ENCODE data around the gene GCSH. TPM values are rescaled to one million over a fixed set of nuclear protein-coding genes. Genes with fewer than 3 reads are reported as not detected.

GCSH gene
- total and polyA plus RNA-seq, 2 of the 13 experiments (the other 11 are each of a cell fraction or from before 2014, with no cell fraction given): 35.9 to 103 TPM

DNA sequence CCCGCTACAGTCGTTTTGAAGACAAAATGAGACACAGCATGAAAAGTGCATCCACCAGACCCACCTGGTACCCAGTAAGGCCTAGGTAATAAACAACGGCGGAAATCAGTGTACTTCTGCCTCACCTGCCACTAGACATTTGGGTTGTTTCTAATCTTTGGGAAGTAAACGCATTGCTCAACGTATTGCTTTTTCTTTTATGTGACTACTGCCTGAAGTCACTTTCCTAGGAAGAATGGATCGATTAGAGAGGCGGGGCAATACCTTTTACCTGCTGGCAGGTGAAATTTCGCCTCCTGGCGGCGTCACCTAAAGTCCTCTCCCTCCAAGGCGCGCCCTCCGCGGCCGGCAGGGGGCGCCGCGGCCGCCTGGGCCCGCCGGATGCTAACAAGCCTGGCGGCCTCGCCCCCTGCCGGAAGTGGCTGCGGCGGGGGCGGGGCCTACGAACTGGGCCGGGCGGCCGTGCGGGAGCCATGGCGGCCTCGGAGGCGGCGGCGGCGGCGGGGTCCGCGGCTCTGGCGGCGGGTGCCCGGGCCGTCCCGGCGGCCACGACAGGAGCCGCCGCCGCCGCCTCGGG, 60.7 kb downstream of the GCSH start, which contains the start of gene ATMIN (continued):
- TF ChIP-seq HNF4A (CRISPR knock-in tag; IDR thresholded peaks at IDR 0.05) (no peak), NFKB2 (CRISPR knock-in tag; IDR thresholded peaks at IDR 0.05; ENCODE audit: borderline replicate concordance) (no peak), RXRB (CRISPR knock-in tag; IDR thresholded peaks at IDR 0.05; ENCODE audit: borderline replicate concordance) (peak; percentile 43; the same call in 1 of the 2 replicates), GTF3A (CRISPR knock-in tag; conservative IDR thresholded peaks at IDR 0.05) (no peak), ZNF549 (CRISPR knock-in tag; IDR thresholded peaks at IDR 0.05) (no peak), ZNF441 (CRISPR knock-in tag; IDR thresholded peaks at IDR 0.05; ENCODE audit: borderline replicate concordance) (no peak), RELA (CRISPR knock-in tag; IDR thresholded peaks at IDR 0.05) (no peak), IRF2 (CRISPR knock-in tag; IDR thresholded peaks at IDR 0.05) (peak; percentile 62; the same call in 1 of the 2 replicates), MEIS2 (CRISPR knock-in tag; IDR thresholded peaks at IDR 0.05) (no peak)
- TF ChIP-seq, protein P1, sequence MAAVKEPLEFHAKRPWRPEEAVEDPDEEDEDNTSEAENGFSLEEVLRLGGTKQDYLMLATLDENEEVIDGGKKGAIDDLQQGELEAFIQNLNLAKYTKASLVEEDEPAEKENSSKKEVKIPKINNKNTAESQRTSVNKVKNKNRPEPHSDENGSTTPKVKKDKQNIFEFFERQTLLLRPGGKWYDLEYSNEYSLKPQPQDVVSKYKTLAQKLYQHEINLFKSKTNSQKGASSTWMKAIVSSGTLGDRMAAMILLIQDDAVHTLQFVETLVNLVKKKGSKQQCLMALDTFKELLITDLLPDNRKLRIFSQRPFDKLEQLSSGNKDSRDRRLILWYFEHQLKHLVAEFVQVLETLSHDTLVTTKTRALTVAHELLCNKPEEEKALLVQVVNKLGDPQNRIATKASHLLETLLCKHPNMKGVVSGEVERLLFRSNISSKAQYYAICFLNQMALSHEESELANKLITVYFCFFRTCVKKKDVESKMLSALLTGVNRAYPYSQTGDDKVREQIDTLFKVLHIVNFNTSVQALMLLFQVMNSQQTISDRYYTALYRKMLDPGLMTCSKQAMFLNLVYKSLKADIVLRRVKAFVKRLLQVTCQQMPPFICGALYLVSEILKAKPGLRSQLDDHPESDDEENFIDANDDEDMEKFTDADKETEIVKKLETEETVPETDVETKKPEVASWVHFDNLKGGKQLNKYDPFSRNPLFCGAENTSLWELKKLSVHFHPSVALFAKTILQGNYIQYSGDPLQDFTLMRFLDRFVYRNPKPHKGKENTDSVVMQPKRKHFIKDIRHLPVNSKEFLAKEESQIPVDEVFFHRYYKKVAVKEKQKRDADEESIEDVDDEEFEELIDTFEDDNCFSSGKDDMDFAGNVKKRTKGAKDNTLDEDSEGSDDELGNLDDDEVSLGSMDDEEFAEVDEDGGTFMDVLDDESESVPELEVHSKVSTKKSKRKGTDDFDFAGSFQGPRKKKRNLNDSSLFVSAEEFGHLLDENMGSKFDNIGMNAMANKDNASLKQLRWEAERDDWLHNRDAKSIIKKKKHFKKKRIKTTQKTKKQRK (IDR thresholded peaks at IDR 0.05; ENCODE audit: low read length): peak; percentile 15; the same call in 1 of the 2 replicates
- TF ChIP-seq, protein P2, sequence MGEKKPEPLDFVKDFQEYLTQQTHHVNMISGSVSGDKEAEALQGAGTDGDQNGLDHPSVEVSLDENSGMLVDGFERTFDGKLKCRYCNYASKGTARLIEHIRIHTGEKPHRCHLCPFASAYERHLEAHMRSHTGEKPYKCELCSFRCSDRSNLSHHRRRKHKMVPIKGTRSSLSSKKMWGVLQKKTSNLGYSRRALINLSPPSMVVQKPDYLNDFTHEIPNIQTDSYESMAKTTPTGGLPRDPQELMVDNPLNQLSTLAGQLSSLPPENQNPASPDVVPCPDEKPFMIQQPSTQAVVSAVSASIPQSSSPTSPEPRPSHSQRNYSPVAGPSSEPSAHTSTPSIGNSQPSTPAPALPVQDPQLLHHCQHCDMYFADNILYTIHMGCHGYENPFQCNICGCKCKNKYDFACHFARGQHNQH (CRISPR knock-in tag; IDR thresholded peaks at IDR 0.05): no peak
- TF ChIP-seq, protein P3, sequence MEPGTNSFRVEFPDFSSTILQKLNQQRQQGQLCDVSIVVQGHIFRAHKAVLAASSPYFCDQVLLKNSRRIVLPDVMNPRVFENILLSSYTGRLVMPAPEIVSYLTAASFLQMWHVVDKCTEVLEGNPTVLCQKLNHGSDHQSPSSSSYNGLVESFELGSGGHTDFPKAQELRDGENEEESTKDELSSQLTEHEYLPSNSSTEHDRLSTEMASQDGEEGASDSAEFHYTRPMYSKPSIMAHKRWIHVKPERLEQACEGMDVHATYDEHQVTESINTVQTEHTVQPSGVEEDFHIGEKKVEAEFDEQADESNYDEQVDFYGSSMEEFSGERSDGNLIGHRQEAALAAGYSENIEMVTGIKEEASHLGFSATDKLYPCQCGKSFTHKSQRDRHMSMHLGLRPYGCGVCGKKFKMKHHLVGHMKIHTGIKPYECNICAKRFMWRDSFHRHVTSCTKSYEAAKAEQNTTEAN (CRISPR knock-in tag; conservative IDR thresholded peaks at IDR 0.05): no peak
- TF ChIP-seq, protein P4, sequence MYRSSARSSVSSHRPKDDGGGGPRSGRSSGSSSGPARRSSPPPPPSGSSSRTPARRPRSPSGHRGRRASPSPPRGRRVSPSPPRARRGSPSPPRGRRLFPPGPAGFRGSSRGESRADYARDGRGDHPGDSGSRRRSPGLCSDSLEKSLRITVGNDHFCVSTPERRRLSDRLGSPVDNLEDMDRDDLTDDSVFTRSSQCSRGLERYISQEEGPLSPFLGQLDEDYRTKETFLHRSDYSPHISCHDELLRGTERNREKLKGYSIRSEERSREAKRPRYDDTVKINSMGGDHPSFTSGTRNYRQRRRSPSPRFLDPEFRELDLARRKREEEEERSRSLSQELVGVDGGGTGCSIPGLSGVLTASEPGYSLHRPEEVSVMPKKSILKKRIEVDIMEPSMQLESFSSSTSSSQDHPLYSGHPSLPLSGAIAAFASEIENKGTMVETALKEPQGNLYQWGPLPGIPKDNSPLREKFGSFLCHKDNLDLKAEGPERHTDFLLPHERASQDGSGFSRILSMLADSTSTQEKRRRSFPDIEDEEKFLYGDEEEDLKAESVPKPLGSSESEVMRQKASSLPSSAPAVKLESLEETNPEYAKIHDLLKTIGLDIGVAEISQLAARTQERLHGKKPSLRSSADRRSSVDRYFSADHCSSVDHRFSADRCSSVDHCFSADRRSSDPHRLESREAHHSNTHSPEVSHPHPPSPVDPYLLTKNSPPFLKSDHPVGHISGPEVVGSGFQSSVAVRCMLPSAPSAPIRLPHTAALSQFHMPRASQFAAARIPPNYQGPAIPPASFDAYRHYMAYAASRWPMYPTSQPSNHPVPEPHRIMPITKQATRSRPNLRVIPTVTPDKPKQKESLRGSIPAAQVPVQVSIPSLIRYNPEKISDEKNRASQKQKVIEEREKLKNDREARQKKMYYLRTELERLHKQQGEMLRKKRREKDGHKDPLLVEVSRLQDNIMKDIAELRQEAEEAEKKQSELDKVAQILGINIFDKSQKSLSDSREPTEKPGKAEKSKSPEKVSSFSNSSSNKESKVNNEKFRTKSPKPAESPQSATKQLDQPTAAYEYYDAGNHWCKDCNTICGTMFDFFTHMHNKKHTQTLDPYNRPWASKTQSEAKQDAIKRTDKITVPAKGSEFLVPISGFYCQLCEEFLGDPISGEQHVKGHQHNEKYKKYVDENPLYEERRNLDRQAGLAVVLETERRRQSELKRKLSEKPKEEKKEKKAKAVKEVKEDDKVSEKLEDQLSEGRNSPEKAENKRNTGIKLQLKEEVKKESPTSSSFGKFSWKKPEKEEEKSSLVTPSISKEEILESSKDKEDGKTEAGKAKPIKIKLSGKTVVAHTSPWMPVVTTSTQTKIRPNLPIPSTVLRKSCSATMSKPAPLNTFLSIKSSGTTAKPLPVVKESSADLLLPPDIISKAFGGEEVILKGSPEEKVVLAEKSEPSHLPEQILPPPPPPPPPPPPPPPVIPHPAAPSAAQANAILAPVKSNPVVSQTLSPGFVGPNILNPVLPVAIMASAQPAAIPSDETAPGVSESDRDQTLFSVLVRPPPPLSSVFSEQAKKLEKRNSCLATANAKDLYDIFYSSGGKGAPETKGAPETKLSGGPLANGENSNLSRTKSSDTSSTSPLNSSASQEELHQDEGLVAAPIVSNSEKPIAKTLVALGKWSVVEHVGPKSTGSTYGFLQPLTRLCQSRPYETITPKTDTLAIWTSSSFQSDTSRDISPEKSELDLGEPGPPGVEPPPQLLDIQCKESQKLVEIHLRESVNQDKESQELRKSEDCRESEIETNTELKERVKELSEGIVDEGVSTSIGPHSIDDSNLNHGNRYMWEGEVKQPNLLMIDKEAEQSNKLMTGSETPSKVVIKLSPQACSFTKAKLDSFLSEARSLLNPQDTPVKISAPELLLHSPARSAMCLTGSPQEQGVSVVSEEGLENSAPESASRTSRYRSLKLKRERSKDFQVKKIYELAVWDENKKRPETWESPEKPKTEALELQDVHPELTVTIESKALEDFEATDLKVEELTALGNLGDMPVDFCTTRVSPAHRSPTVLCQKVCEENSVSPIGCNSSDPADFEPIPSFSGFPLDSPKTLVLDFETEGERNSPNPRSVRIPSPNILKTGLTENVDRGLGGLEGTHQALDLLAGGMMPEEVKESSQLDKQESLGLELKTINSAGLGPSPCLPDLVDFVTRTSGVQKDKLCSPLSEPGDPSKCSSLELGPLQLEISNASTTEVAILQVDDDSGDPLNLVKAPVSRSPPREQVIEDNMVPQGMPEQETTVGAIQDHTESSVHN (CRISPR knock-in tag; IDR thresholded peaks at IDR 0.05): no peak
- TF ChIP-seq, protein P5, sequence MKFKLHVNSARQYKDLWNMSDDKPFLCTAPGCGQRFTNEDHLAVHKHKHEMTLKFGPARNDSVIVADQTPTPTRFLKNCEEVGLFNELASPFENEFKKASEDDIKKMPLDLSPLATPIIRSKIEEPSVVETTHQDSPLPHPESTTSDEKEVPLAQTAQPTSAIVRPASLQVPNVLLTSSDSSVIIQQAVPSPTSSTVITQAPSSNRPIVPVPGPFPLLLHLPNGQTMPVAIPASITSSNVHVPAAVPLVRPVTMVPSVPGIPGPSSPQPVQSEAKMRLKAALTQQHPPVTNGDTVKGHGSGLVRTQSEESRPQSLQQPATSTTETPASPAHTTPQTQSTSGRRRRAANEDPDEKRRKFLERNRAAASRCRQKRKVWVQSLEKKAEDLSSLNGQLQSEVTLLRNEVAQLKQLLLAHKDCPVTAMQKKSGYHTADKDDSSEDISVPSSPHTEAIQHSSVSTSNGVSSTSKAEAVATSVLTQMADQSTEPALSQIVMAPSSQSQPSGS (CRISPR knock-in tag; IDR thresholded peaks at IDR 0.05): peak; percentile 39; the same call in 1 of the 2 replicates
